HG03135 (cell line): ENCODE measurements around the gene CLSTN2.

ENCODE experiments used
- ATAC-seq: cut with Tn5 transposase; IDR thresholded peaks from one replicate; pipeline ENCODE4 v1.9.1; 2021; ENCODE audit warnings: mild to moderate bottlenecking, moderate library complexity; ENCODE audit not compliant: unreplicated experiment

The CLSTN2 gene

DNA sequence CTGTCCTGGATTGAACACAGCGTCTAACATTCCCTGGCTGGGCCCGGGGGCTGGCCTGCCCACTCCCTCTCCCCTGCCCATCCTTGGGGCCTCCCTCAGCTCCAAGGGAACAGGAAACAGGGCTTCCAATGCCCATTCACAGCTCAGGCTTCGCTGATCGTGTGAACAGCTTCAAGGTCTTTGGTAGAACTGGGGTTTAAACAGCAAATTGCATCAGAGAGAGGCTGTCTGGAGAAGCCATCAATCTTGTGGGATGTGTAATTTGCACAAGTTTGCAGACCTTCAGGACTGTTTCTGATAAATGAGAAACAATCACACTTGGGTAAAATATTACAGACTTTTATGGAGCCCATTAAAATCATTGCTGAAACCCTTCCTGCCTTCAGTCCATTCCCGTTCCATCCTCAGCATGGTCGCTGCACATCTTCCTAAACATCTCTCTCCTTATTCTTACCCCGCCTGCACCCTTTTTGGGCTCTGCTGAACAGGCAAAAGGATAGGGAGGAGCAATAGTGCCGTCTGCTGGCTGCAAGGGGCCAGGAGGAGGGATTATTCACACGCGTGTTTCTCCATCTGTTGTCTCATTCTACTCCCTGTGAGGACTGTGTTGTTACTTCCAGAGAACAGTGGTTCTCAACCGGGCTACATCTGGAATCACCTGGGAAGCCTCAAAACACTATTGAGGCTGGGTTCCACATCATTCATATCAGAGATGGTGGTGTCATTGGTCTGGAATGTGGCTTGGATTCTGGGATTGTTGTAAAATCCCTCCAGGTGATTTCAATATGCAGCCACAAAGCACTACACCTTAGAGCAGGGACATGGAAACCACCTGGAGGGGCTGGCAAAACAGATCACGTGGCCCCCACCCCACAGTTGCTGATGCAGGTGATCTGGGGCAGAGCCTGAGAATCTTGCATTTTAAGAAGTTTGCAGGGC is 116.3 kb downstream of the CLSTN2 start:
- ATAC-seq = no peak

DNA sequence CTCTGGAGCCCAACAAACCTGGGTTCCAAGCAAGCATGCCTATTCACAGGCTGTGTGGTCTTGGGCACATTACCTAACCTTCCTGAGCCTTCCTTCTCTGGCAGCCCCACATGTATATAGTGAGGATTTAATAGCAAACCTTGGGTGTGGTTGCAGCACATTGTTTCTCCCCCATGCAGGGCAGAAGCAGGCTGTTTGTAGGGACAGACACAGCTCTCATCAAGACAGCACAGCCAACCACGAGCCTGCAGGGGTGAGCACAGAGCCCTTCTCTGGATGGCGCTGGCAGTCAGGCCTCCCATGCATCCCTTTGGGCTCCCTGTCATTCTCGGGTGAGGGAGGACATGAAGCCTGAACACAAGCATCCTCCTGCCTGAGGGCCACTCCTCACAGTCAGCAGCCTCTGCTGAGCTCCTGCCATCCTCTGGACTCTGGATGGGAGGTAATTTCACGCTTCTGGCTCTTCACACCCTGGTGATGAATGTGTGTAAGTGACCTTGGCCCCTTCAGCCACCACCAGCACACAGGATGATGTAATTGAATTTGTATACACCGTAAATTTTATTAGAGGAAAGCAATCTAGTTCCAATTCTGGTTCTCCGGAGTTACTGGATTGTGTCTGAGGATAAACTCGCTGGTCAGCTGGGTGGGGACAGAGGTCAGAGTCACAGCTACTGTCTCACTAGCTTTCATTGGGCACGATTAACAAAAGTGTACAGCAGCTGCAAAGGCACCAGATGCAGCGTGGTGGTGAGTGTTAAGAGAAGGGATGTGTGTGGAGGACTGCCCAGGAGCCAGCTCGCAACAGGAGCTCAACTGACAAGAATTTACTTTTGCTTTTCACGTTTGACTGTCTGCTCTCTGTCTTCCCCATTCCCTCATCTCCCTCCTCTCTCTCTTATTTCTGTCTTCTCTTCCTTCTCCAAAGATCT is 118.1 kb downstream of the CLSTN2 start:
- no peak for ATAC-seq

DNA sequence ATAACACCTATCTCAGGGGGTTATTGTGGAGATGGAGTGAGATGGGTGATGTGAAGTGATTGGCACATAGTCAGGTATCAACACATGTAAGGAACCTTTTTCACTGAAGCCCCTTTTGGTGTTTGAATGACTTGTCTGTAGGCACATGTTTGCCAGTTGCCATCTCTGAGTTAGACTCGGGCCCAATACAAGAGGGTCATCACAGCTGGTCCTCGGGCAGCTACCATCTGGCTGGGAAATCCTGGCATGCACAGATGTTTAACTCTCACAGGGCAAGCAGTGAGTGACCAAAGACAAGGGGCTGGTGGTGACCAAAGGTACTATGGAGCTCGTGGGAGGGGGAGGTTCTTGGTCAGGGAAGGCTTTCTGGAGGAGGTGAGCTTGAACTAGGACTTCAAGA is 118.8 kb downstream of the CLSTN2 start:
- ATAC-seq = no peak

DNA sequence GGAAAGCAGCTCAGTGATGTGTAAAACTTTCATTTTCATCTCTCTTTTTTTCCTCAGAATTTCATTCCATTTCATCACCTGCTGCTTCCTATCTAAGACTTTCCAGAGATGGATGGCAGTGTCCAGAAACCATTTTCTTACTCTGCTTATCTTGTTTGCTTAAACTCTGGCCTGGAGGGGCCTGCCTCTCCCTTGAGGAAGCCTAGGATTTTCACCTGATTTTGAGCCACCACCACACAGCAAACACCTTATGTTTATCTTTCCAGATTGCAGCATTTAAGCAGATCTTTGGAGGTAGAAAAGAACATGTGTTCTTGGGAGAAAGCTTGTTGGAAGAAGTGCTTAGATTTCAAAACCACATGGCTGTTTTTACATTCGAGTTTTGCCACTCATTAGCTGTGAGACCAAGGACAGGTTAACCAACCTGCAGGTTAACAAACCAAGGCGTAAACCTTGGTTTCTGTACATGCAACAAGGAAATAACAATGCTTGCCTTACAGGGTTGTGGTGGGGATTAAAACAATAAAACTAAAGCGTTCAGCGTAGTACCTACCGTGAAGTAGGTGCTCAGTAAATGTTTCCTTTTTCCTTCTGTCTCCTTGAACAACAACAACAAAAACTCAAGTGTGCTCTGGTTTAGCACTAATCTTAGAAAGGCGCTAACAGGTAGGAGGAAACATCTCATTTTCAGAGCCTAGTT is 120.3 kb downstream of the CLSTN2 start:
- ATAC-seq = no peak

DNA sequence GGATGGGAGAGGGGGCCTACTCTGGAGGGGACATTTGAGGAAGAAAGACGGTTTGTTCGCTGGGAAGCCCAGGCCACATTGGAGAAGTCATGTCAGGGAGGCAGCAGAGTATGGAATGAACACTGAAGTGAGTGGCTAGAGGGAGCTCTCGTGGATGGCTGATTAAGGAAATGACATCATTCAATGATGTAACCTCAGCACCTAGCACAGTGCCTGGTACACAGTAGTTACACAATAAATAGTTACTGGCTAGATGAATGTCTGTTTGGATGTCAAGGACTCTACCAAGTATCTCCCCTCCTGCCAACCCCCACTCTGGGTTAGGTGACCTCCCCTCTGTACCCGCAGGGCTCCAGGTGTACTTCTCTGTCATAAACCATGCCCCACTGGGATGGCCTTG is 121.1 kb downstream of the CLSTN2 start:
- no peak for ATAC-seq

DNA sequence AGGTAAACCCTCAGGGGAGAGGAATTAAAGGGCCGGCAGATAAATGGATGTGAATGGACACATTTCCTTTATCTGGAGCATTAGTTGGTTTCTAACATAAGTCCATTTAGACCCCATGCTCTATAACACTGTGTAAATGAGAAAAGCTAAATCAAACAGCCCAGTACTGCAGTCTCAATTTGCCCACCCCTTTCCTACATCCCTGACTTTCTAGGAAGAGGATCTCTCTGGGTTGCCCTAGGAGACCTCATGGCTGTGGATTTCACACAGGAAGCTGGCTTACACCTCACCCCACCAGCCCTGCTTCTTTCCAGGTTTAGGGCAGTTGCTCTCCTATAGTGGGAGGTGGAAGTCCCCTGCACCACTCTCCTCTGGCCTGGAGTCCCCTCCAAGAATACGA is 126.2 kb downstream of the CLSTN2 start:
- no peak for ATAC-seq

DNA sequence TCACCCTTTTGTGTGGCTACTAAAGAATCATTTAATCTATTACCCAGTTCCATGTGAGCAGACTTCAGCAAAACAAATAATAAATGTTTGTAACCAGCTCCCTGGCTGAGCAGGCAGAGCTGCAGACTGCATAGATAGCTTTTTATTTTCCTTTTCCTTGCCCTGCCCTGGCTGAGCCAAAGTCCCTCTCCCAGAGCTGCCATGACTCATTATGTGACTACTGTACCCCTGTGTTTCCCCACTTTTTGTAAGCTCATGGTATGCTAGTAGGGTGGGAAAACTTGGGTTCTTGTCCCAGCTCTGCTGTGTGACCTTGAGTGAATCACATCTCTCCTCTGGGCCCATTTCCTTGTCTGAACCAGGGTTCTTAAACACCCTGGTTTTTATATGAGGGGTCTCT is 127.5 kb downstream of the CLSTN2 start:
- ATAC-seq = no peak

DNA sequence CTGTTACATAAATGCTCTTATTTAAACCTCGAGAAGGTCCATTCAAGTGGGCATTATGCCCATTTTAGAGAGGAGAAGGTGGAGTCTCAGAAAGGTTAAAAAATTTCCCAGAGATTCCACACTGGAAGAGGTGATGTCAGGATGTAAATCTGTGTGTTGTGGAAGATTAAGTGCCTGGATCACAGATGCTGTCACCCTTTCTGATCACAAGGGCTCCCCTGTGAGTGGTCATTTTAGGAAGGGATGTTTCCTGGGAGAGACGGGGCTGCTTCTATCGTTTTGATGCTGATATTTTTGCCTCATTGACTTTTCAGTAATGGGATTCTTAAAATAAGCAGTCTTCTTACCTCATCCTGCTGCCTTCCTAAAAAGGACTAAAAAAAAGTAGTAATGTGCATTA is 132.5 kb downstream of the CLSTN2 start:
- ATAC-seq = no peak

DNA sequence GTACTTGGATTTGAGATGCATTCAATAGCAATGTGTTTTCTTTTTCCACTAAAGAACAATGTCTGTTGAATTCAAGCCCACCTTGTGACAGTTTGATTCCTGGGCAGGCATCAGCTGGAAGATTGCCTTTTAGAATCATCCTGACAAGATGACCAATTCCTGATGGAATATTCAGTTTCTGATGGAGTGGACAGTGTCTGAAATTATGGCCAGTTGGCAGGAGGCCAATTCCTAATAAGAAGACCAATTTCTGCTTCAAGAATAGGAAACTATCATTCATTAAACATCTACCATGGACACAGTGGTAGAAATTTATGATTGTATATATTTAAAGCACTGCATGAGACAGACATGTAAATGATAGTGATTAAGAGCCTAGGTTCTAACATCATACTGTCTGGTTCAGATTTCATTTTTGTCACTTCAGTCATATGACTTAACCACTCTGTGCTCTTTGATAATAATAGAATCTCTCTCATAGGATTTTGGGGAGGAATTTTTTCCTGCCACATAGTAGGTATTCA is 133.6 kb downstream of the CLSTN2 start:
- no peak for ATAC-seq

DNA sequence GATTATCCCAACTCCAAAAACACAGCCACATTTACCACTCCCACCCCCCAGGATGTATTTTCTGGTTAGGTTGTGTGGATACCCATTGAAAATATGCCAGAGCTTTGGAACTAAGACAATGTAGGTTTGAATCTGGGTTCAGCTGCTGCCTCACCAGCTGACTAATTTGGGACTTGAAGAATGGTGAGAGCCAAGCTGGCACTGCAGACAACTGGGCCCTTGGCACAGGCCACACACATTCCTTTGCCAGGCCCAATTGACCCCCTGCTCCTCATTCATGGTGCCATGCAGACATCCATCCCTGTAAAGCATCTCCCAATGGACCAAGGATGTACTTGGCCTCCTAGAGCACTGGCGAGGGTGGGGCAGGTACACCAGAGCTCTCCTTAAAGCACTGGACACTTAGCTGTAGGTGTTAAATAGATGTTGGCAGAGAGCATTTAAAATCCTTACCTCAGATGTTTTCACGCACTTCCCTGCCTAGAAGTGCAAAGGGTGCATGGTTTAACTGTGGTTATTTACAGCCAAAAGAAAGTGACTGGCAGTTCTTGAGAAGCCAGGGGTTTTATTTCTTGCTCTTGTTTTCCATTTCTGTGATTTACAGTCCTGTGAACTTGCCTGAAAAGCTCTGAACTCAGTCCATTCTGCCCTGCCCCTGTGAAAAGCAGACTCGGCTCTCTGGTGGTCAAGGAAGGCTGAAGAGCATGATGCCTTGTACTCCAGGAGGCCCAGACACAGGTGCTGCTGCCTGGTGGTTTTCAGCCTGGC is 138.5 kb downstream of the CLSTN2 start:
- no peak for ATAC-seq

DNA sequence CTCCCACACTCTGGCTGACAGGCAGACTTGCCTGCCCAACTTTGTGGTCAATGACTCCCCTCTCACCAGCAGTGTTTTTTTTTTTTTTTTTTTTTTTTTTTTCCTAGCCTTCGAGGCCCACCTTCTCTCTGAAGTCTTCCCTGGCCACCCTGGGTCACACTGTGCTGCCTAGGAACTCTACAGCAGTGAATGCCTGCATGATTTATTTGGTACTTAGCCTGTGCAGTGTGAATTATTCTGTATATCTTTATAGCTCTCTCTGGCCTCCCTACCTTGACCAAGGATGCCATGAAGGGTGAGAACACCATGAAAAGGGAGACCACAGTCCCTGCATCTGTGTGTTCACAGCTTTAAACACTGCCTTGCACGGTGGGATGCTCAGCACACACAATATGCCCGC is 141.6 kb downstream of the CLSTN2 start:
- ATAC-seq = no peak

DNA sequence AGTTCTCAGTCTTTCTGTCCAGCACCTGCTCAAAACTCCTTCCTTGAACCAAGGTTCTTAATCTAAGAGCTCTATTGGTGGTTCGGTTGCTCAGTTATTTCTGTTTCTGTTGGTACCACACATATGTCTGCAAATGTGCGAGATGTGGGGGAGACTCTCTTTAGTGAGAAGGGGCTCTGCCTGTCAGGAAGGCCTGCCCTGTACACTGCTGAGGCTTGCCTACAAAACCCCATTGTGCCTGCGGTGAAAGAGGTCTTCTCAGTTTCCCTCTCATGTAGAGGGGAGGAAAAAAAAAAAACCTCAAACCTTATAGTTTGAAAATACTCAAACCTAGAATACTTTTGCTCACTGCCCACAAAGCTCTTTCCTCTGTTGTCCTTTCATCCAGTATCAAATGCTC is 142.4 kb downstream of the CLSTN2 start:
- no peak for ATAC-seq

DNA sequence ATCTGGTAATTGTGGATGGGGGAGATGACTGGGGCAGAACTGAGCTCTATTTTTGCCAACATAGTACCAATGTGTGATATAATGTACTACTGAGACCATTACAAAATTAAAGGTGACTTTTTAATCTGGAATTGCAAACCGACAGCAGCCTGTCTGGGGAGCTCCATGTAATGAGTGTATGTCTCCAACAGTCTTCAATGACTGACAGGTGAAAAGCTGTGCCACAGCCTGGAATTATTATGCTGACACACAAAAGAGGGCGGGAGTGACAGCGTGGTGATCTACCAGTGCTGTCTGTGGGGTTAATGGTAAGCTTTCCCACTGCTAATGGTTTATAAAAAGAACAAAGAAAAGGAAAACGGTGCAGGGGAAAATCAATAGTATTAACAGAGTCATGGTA is 143.4 kb downstream of the CLSTN2 start:
- no peak for ATAC-seq

DNA sequence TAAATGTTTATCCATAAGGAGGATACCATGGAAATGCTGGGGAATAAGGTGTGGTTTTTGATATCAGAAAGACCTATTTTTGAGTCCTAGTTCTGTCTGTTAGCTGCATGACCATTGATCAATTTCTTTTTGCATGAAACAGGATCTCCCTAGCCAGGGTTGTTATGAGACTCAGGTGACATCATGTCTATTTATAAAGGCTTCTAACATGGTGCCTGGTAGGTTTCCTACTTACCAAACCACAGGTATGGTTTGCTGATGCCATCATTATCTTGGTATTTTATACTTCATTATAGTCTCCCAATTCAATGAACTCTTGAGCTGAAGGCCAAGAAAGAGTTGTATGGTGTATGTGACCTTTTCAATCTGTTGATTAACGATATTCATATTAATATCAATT is 144.0 kb downstream of the CLSTN2 start:
- ATAC-seq = no peak

DNA sequence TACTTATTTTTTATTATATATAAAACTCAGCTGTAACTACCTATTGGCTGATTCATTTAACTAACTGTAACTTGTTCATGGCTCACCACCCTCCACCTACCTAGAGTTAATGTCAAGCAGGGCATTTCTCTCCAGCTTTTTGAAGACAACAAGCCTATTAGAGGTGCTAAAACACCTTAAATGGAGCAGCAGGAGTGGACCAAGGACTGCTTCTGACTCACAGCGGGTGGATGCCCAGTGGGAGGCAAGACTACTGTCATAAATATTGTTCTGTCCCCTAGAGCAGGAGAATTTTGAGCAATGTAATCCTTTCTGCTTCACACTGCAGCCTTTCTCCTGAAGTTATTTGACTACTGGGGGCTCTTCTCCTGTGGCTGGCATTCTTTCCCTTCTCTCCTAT is 146.9 kb downstream of the CLSTN2 start:
- no peak for ATAC-seq

DNA sequence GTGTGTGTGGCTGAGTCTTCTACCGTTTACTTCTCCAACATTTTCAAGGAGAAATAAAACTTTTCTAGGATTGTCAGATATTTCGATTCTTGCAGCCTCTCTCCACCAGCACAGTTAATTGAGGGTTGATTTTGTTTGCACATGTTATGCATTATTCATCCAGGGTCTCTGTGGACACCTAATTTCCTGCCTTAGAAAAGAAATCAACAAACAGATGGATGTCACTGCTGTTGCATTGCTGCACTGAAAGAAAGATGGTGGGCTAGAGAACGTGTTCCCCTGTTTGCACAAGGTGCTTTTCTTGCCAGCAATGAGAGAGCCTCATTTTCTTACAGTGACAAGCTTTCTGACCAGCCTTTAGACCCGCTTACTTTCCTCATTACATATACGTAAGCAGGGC is 150.0 kb downstream of the CLSTN2 start:
- no peak for ATAC-seq

DNA sequence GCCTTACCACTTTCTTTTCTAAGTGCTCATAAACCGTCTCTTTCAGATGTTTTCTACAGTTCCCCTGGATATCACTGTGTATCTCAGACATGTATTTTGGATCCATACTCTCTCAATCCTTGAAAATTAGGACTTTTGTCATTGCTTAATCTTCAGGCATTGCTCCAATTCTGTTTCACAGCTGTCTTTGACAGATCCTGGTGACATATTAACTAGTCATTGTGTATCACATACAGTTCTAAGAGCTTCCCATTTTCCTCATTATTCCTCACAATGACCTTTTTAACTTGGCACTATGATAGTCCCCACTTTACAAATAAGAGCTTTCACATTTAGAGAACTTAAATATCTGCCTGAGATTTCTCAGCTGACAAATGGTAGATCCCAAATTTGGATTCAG is 151.7 kb downstream of the CLSTN2 start:
- no peak for ATAC-seq

DNA sequence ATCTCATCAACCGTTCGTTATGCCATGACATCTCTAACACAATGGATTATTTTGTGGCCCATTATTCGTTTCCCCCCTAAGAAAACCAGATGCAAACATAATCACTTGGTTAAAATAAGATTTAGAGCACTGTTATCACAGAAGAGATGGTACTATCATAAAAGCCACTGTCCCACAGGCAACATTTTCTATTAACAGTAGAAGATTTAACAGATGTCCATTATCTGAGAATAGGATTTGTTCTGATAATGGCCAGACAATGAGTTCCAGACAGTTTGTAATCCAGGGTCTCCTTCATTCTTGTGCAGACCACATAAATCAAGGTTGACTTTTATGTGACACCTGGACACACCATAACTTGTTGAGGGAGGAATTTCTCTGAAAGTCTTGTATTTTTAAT is 153.1 kb downstream of the CLSTN2 start:
- ATAC-seq = no peak

DNA sequence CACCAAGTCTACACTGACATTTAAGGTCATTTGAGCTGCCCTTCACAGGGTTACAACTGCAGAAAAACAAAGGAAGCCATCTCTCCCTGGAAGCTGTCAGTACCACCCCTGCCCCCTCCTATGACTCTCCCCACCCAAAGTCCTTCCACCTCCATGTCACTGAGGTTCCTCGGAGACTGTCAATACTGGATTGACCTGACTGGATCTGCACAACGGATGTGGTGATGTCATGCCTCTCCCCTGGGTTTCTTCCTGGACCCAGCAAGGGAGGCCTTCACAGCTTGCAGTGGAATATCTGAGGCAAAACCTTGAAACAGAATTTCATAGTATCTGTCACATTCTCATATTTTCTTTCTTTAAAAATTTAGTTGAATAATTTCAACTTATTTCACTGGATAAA is 153.5 kb downstream of the CLSTN2 start:
- no peak for ATAC-seq

DNA sequence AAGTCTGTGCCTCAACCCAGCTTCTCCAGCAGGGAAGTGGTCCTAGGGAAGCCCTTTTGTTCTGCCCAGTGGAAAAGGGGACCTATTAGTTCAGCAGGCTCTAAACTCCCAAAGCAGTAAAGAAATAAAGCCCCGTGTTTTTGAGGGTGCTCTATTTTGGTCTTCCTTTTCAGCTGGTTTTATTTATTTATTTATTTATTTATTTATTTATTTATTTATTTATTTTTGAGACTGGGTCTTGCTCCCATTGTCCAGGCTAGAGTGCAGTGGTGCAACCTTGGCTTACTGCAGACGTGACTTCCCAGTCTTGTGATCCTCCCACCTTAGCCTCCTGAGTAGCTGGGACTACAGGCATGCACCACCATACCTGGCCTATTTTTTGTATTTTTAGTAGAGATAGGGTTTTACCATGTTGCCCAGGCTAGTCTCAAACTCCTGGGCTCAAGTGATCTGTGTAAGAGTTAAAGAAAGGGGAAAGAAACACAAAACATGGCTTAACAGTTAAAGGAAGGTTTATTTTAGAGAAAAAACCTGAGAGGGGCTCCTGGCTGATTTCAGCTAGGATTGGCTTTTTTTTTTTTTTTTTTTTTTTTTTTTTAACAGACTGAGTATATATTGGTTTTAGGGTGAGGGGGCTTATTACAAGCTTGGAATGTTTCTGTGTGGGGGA is 154.6 kb downstream of the CLSTN2 start:
- no peak for ATAC-seq
